AG04450 (cell line): ENCODE measurements around the gene ARL10. TPM values are rescaled to one million over a fixed set of nuclear protein-coding genes. Genes with fewer than 3 reads are reported as not detected.

ENCODE experiments used
- CTCF ChIA-PET: fragments of 300-600, 350-600 bp; formaldehyde crosslinking; extraction: SDS; loops from one replicate; lab custom pipeline; 2022; ENCODE audit warnings: antibody characterized with exemption, inconsistent platforms; lab: Charles Lee
- POLR2A ChIA-PET: fragments of 350-600 bp; formaldehyde crosslinking; extraction: SDS; loops from one replicate; lab custom pipeline; 2021; ENCODE audit warnings: antibody characterized with exemption, inconsistent platforms; lab: Yijun Ruan, JAX
- DNase-seq: peaks from one replicate; pipeline ENCODE4 v3.0.0-alpha.2; 2011; ENCODE audit warnings: low read depth, low spot score
- H3K27ac ChIP-seq: one replicate; pipeline ENCODE4 v1.5.1; 2012; ENCODE audit warnings: low read depth, low read length, control low read depth
- H3K27me3 ChIP-seq: one replicate; pipeline ENCODE4 v1.6.0; 2012; ENCODE audit warnings: low read length; ENCODE audit not compliant: control insufficient read depth, insufficient read depth
- H3K4me3 ChIP-seq: 2 replicates; pipeline ENCODE4 v1.5.1; 2011; ENCODE audit warnings: mild to moderate bottlenecking, low read depth, low read length, control low read depth
- H3K9me3 ChIP-seq: 2 replicates; pipeline ENCODE4 v1.5.1; 2012; ENCODE audit warnings: low read length; ENCODE audit not compliant: control insufficient read depth, insufficient read depth
- polyA plus RNA-seq: library from polyadenylated mRNA; depleted of rRNA; stranded (reverse); fragments of >200 nt; gene quantifications from 2 replicates; pipeline ENCODE4 v1.2.3, GENCODE V29; 2011
- TF ChIP-seq, protein P1 (sequence below): IDR thresholded peaks from 2 replicates; pipeline ENCODE4 v1.5.1; 2011; ENCODE audit warnings: low read depth, low read length, control low read depth, inconsistent platforms

ARL10 gene
- polyA plus RNA-seq, 1 experiment = 5.4 TPM

GRCh38 chr5:176409765-176410164 is 44.5 kb downstream of the ARL10 start:
- Histone ChIP-seq H3K27ac (no peak overlapping the region), H3K27me3 (no peaks in the 10 kb centered on the region), H3K4me3 (no peak overlapping the region), H3K9me3 (no peaks in the 10 kb centered on the region; the same call in 1 of the 2 replicates)
- no peak for DNase-seq
- ChIA-PET CTCF (interaction anchor here (3.4 kb wide), 1 partner anchor 38 kb away, joined by 22 read pairs; the partner anchor contains the start of gene FAF2), POLR2A (no interaction called here)
- TF ChIP-seq, protein P1, sequence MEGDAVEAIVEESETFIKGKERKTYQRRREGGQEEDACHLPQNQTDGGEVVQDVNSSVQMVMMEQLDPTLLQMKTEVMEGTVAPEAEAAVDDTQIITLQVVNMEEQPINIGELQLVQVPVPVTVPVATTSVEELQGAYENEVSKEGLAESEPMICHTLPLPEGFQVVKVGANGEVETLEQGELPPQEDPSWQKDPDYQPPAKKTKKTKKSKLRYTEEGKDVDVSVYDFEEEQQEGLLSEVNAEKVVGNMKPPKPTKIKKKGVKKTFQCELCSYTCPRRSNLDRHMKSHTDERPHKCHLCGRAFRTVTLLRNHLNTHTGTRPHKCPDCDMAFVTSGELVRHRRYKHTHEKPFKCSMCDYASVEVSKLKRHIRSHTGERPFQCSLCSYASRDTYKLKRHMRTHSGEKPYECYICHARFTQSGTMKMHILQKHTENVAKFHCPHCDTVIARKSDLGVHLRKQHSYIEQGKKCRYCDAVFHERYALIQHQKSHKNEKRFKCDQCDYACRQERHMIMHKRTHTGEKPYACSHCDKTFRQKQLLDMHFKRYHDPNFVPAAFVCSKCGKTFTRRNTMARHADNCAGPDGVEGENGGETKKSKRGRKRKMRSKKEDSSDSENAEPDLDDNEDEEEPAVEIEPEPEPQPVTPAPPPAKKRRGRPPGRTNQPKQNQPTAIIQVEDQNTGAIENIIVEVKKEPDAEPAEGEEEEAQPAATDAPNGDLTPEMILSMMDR = no peak

GRCh38 chr5:176410486-176411180 is 45.3 kb downstream of the ARL10 start:
- DNase-seq = no peak
- CTCF ChIA-PET = interaction anchor here (3.4 kb wide), 1 partner anchor 37 kb away, joined by 22 read pairs; the partner anchor contains the start of gene FAF2

GRCh38 chr5:176412517-176413254 is 47.4 kb downstream of the ARL10 start:
- H3K27me3 ChIP-seq = no peaks in the 10 kb centered on the region
- CTCF ChIA-PET = interaction anchor here (0.9 kb wide), 1 partner anchor 683 kb away, joined by 3 read pairs; no protein-coding TSS in a partner anchor
- no peak for DNase-seq
- POLR2A ChIA-PET = interaction anchor here (1.1 kb wide), 1 partner anchor 23 kb away, joined by 3 read pairs; no protein-coding TSS in a partner anchor
- H3K9me3 ChIP-seq = no peaks in the 10 kb centered on the region; the same call in 1 of the 2 replicates
- TF ChIP-seq, protein P1 = no peak
- H3K4me3 ChIP-seq = no peak overlapping the region
- no peak overlapping the region for H3K27ac ChIP-seq

More at GRCh38 chr5:176410486-176411180, 45.3 kb downstream of the ARL10 start:
- POLR2A ChIA-PET = no interaction called here
- TF ChIP-seq, protein P1 = no peak
- no peaks in the 10 kb centered on the region; the same call in 1 of the 2 replicates for H3K9me3 ChIP-seq
- H3K4me3 ChIP-seq = no peak overlapping the region
- no peaks in the 10 kb centered on the region for H3K27me3 ChIP-seq
- H3K27ac ChIP-seq = no peak overlapping the region

- H3K9me3 ChIP-seq = no peaks in the 10 kb centered on the region; the same call in 1 of the 2 replicates
- TF ChIP-seq, protein P1 = no peak
- no peak overlapping the region for H3K27ac ChIP-seq
- POLR2A ChIA-PET = interaction anchor here (1.1 kb wide), 1 partner anchor 24 kb away, joined by 3 read pairs; no protein-coding TSS in a partner anchor
- H3K4me3 ChIP-seq = no peak overlapping the region
- CTCF ChIA-PET = interaction anchor here (0.6 to 1.1 kb wide), 3 partner anchors 24 to 684 kb away, joined by 3 to 5 read pairs (median 3); no protein-coding TSS in a partner anchor
- DNase-seq = no peak
- H3K27me3 ChIP-seq = no peaks in the 10 kb centered on the region
Measured at GRCh38 chr5:176413255-176413565, 47.9 kb downstream of the ARL10 start.
